Brain microvascular endothelial cell (primary cell): ENCODE measurements around the gene BLVRB.

Experiments
- DNase-seq: peaks from one replicate; pipeline ENCODE4 v3.0.0-alpha.2; 2020
- H3K27ac ChIP-seq: fragments of 250-450 bp; sonication (Bioruptor Pico); 2 replicates; pipeline ENCODE4 v1.5.1; 2020; ENCODE audit warnings: mild to moderate bottlenecking, moderate library complexity
- H3K27me3 ChIP-seq: fragments of 250-450 bp; sonication (Bioruptor Pico); replicated peaks from 2 replicates; pipeline ENCODE4 v1.5.1; 2020; ENCODE audit warnings: mild to moderate bottlenecking
- H3K36me3 ChIP-seq: fragments of 250-450 bp; sonication (Bioruptor Pico); replicated peaks from 2 replicates; pipeline ENCODE4 v1.5.1; 2020; ENCODE audit warnings: mild to moderate bottlenecking
- H3K4me3 ChIP-seq: 2 replicates; pipeline ENCODE4 v1.5.1; 2011; ENCODE audit warnings: low read depth, mild to moderate bottlenecking, control low read depth, low read length, moderate library complexity
- in situ Hi-C: cut with HindIII; loops from 2 replicates; pipeline ENCODE4 v1.10.0; 2017; ENCODE audit warnings: low sequenced_read_pairs, low pct_ligation_motif_present
- TF ChIP-seq, protein P1 (sequence below): IDR thresholded peaks from 2 replicates; pipeline ENCODE4 v1.5.1; 2011; ENCODE audit warnings: low read depth, mild to moderate bottlenecking, moderate library complexity, low read length, control low read depth, inconsistent platforms; ENCODE audit errors: missing control alignments

BLVRB gene

DNA sequence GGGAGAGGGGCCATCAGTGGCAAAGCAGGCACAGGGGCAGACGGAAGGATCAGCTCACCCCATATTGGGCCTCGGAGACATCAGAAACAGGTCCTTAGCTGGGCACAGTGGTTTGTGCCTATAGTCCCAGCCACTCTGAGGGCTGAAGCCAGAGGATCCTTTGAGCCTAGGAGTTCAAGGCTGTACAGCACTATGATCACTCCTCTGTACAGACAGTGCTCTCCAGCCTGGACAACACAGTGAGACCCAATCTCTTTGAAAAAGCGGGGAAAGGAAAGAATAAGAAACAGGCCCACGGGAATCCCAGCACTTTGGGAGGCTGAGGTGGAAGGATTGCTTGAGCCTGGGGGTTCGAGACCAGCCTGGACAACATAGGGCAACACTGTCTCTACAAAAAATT is 45.8 kb downstream of the BLVRB start:
- in situ Hi-C loops: no loop called here
- Histone ChIP-seq H3K4me3 (no peak overlapping the region), H3K36me3 (peaks cover 13% of the 10 kb centered on the region), H3K27ac (no peak overlapping the region), H3K27me3 (no peaks in the 10 kb centered on the region)
- TF ChIP-seq, protein P1, sequence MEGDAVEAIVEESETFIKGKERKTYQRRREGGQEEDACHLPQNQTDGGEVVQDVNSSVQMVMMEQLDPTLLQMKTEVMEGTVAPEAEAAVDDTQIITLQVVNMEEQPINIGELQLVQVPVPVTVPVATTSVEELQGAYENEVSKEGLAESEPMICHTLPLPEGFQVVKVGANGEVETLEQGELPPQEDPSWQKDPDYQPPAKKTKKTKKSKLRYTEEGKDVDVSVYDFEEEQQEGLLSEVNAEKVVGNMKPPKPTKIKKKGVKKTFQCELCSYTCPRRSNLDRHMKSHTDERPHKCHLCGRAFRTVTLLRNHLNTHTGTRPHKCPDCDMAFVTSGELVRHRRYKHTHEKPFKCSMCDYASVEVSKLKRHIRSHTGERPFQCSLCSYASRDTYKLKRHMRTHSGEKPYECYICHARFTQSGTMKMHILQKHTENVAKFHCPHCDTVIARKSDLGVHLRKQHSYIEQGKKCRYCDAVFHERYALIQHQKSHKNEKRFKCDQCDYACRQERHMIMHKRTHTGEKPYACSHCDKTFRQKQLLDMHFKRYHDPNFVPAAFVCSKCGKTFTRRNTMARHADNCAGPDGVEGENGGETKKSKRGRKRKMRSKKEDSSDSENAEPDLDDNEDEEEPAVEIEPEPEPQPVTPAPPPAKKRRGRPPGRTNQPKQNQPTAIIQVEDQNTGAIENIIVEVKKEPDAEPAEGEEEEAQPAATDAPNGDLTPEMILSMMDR: no peak
- DNase-seq: no peak

DNA sequence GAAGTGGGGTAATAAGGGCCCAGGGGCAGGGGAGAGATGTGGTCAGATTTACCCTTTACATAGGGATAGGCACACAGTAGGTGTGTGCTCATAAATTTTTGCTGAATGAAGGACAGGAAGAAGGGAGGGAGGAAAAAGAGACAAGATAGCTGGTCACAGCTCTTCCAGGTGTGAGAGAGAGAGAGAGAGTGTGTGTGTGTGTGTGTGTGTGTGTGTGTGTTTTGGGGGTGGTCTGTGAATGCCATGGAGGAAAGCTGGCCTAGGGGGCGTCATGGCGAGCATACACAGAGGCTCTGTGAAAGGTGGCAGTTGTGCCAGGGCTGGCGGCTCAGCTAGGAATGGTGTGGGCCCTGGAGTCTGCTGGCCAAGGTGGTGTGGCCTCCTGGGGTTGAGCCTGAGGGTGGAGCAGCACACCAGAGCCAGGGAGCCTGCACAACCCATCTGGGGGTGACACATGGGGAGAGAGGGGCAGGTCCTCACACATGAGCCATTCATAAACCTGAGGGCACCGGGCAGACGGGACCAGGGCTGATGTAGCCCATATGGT is 46.4 kb downstream of the BLVRB start:
- in situ Hi-C loops: no loop called here
- Histone ChIP-seq H3K27me3 (no peaks in the 10 kb centered on the region), H3K36me3 (peaks cover 13% of the 10 kb centered on the region), H3K4me3 (no peak overlapping the region), H3K27ac (no peak overlapping the region)
- TF ChIP-seq, protein P1: no peak
- no peak for DNase-seq

DNA sequence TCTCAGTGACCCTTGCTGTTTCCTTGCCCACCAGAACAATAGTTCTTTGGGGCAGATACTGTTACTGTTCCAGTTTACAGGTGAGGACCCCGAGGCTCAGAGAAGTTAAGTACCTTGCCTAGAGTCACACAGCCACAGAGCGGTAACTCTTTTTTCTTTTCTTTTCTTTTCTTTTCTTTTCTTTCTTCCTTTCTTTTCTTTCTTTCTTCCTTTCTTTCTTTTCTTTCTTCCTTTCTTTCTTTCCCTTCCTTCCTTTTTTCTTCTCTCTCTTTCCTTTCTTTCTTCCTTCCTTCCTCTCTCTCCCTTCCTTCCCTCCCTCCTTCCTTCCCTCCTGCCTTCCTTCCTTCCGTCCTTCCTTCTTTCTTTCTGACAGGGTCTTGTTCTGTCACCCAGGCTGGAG is 47.5 kb downstream of the BLVRB start:
- in situ Hi-C loops: no loop called here
- Histone ChIP-seq H3K27me3 (no peaks in the 10 kb centered on the region), H3K27ac (no peak overlapping the region), H3K4me3 (no peak overlapping the region), H3K36me3 (peaks cover 9% of the 10 kb centered on the region)
- TF ChIP-seq, protein P1: no peak
- no peak for DNase-seq

DNA sequence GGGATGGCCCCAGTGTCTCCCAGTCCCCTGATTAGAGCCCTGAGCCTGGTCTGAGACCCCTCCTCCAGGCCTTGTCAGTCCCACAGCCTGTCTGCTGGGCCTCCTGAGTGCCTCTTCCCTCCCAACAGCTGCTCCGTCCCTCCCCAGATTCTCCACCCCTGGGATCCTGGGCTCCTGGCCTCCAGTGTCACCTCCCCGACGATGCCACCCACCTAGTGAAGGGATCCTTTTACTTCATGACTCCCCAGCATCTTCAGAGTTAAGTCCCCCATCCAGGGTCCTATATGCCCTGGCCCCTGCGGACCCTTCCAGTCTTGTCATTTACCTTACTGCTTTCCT is 47.9 kb downstream of the BLVRB start:
- Histone ChIP-seq H3K27ac (no peak overlapping the region), H3K4me3 (no peak overlapping the region), H3K36me3 (peaks cover 5% of the 10 kb centered on the region), H3K27me3 (no peaks in the 10 kb centered on the region)
- in situ Hi-C loops: no loop called here
- TF ChIP-seq, protein P1: no peak
- no peak for DNase-seq

DNA sequence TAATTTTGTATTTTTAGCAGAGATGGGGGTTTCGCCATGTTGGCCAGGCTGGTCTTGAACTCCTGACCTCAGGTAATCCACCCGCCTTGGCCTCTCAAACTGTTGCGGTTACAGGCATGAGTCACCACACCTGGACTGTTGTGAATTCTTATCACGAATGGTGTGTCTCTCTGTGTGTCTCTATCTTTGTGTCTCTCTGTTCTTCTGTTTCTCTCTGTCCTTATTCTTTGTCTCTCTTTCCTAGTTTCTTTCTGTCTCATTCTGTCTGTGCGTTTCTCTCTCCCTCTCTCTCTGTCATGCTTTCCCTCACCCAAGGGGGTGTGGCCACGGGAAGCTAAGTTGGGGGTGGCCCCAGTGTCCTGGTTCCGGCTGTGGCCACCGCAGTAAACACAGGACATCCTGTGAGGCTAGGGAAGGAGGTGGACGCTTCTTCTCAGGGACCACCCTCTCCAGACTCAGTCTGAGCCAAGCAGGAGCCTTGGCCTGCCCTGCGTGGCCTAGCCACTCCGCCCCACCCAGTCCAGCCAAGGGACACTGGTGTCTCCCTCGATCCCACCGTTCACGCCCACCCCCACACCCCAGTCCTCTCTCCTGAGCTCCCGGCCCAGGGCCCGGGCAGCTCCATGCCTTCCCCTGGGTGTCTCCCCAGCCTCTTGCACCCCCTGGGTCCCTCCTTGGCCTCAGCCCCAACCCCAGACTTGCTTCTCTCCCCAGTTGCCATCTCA is 48.5 kb downstream of the BLVRB start:
- H3K4me3 ChIP-seq: no peak overlapping the region
- H3K27ac ChIP-seq: no peak overlapping the region
- in situ Hi-C loops: no loop called here
- no peak for DNase-seq
- H3K36me3 ChIP-seq: no peaks in the 10 kb centered on the region
- TF ChIP-seq, protein P1: no peak
- H3K27me3 ChIP-seq: no peaks in the 10 kb centered on the region

DNA sequence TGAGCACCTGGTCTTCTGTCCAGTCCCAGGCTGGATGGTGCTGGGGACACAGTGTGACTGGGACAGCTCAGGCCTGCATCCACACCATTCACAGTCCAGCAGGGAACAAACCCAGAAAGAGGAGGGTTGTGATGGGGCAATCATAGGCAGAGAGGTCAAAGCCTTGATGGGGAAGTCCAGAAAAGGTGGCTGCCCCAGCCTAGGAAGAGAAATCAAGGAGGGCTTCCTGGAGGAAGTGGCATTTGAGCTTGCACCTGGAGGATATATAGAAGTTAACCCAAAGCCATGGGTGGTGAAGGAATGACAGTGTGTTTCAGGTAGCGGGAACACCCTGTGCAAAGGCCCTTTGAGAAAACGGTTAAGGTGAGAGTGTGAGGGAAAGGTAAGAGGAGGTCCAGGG is 49.8 kb downstream of the BLVRB start:
- no peaks in the 10 kb centered on the region for H3K27me3 ChIP-seq
- TF ChIP-seq, protein P1: no peak
- in situ Hi-C loops: no loop called here
- H3K36me3 ChIP-seq: no peaks in the 10 kb centered on the region
- DNase-seq: no peak
- no peak overlapping the region for H3K4me3 ChIP-seq
- no peak overlapping the region for H3K27ac ChIP-seq
